Ascending aorta (tissue), 2 donors: ENCODE data around the gene STARD13. TPM values are rescaled to one million over a fixed set of nuclear protein-coding genes. Genes with fewer than 3 reads are reported as not detected.

Source experiments
- DNase-seq, 2 donors: peaks; one replicate each; pipeline ENCODE4 v3.0.0-alpha.2; 2019; ENCODE audit warnings: low spot score in 2 of 2
- H3K27ac ChIP-seq, 2 donors: fragments of 200-600 bp; sonication (generic); one replicate each; pipeline ENCODE4 v1.5.1; 2016 to 2017; ENCODE audit warnings: mild to moderate bottlenecking in 1 of 2
- H3K27me3 ChIP-seq: fragments of 200-600 bp; sonication (generic); one replicate; pipeline ENCODE4 v1.5.1; 2017
- H3K36me3 ChIP-seq, 2 donors: fragments of 200-600 bp; sonication (generic); one replicate each; pipeline ENCODE4 v1.5.1; 2016
- H3K4me1 ChIP-seq, 2 donors: fragments of 200-600 bp; sonication (generic); one replicate each; pipeline ENCODE4 v1.5.1; 2016 to 2017; ENCODE audit warnings: mild to moderate bottlenecking in 1 of 2
- H3K4me3 ChIP-seq, 2 donors: fragments of 200-600 bp; sonication (generic); one replicate each; pipeline ENCODE4 v1.5.1; 2016 to 2017; ENCODE audit warnings: mild to moderate bottlenecking in 1 of 2
- H3K9me3 ChIP-seq, 2 donors: fragments of 200-600 bp; sonication (generic); one replicate each; pipeline ENCODE4 v1.5.1; 2016
- intact Hi-C: fragments of 100-400 bp; cut with DNase I; formaldehyde crosslinking; loops from one replicate; pipeline ENCODE4 v1.15.1; 2023
- total RNA-seq: library from RNA; depleted of rRNA; stranded (reverse); fragments of >200 nt; gene quantifications from one replicate; pipeline ENCODE4 v1.1.0, GENCODE V29; 2016
- TF ChIP-seq, protein P1 (sequence below), 3 experiments: fragments of 200-600 bp in 2 of 3; fragments of 450-650 bp in 1 of 3; sonication (generic) in 2 of 3; IDR thresholded peaks; one replicate each; pipeline ENCODE4 v1.5.1; 2016 to 2019; ENCODE audit warnings: antibody characterized with exemption in 3 of 3, mild to moderate bottlenecking in 1 of 3, moderate library complexity in 1 of 3

Gene STARD13
- total RNA-seq, 1 donor from 2014 or later: 34.6 TPM

DNA sequence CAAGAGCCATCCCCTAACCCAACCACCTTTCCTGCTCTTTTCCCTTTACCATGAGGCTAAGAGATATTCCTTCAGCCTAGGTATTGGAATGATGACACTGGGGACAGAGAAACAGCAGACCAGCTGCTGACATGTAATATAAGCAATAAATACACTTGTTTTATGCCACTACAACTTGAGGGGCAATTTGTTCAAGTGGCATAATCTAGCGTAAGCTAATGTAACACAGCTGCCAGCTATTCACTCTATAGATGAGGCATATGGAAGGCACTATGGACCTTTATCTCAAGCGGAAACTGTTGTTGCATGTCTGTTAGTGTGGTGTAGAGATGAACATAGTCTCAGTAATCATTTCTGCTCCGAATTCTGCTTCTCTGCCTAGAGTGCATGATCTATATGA is 111.1 kb downstream of the STARD13 start:
- Histone ChIP-seq H3K9me3 (no peaks in the 10 kb centered on the region), H3K27me3 (no peaks in the 10 kb centered on the region), H3K4me3 (no peak overlapping the region), H3K27ac (no peak overlapping the region), H3K4me1 (peaks cover 0 to 16% of the 10 kb centered on the region in 2 donors), H3K36me3 (no peaks in the 10 kb centered on the region)
- intact Hi-C loops: no loop called here
- TF ChIP-seq, protein P1, sequence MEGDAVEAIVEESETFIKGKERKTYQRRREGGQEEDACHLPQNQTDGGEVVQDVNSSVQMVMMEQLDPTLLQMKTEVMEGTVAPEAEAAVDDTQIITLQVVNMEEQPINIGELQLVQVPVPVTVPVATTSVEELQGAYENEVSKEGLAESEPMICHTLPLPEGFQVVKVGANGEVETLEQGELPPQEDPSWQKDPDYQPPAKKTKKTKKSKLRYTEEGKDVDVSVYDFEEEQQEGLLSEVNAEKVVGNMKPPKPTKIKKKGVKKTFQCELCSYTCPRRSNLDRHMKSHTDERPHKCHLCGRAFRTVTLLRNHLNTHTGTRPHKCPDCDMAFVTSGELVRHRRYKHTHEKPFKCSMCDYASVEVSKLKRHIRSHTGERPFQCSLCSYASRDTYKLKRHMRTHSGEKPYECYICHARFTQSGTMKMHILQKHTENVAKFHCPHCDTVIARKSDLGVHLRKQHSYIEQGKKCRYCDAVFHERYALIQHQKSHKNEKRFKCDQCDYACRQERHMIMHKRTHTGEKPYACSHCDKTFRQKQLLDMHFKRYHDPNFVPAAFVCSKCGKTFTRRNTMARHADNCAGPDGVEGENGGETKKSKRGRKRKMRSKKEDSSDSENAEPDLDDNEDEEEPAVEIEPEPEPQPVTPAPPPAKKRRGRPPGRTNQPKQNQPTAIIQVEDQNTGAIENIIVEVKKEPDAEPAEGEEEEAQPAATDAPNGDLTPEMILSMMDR (IDR thresholded peaks at IDR 0.05): no peak
- no peak for DNase-seq

DNA sequence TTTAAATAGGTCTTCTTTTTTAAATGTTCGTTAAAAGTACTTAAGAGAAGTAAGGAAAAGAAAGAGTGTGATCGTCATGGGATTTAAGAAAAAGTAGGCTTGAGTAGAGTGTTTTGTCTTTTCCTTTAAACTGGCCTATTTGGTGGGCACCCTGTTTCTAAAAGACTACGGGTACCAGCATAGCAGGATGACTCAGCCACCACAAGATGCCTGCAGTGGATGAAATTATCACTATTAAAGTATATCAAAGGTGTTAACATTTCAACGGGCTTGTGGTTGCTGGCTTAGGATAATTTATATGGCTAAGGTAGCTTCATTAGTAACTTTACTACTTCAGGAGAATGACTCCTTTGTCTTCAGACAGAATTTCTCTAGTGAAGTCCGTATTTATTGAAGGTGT is 112.6 kb downstream of the STARD13 start:
- TF ChIP-seq, protein P1 (IDR thresholded peaks at IDR 0.05): no peak
- H3K27ac ChIP-seq: no peak overlapping the region
- no peak overlapping the region for H3K4me3 ChIP-seq
- H3K9me3 ChIP-seq: no peaks in the 10 kb centered on the region
- no peaks in the 10 kb centered on the region for H3K36me3 ChIP-seq
- no peaks in the 10 kb centered on the region for H3K27me3 ChIP-seq
- no peak for DNase-seq
- intact Hi-C loops: no loop called here
- peaks cover 0 to 15% of the 10 kb centered on the region in 2 donors for H3K4me1 ChIP-seq

DNA sequence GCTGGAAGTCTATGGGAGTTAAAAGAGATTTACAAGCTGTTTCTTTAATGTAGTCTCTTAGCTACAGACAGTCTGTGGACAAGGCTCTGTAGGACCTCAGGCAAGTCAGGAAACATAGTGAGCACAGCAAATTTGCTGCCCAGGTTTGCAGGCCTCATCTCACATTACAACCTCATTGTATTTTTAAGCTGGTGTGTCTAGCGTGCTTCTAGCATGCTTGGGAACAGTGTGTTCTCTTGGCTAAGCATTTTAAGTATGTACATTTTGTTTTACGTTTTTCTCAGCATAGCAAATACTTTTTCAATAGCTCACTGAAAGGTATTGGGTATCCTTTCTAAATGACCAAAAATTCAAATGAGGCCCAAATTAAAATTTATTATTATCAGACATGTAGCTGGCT is 113.2 kb downstream of the STARD13 start:
- H3K36me3 ChIP-seq: no peaks in the 10 kb centered on the region
- H3K27ac ChIP-seq: no peak overlapping the region
- intact Hi-C loops: no loop called here
- no peak overlapping the region for H3K4me3 ChIP-seq
- H3K9me3 ChIP-seq: no peaks in the 10 kb centered on the region
- peaks cover 0 to 17% of the 10 kb centered on the region in 2 donors for H3K4me1 ChIP-seq
- TF ChIP-seq, protein P1 (IDR thresholded peaks at IDR 0.05): no peak
- H3K27me3 ChIP-seq: no peaks in the 10 kb centered on the region
- DNase-seq: no peak

DNA sequence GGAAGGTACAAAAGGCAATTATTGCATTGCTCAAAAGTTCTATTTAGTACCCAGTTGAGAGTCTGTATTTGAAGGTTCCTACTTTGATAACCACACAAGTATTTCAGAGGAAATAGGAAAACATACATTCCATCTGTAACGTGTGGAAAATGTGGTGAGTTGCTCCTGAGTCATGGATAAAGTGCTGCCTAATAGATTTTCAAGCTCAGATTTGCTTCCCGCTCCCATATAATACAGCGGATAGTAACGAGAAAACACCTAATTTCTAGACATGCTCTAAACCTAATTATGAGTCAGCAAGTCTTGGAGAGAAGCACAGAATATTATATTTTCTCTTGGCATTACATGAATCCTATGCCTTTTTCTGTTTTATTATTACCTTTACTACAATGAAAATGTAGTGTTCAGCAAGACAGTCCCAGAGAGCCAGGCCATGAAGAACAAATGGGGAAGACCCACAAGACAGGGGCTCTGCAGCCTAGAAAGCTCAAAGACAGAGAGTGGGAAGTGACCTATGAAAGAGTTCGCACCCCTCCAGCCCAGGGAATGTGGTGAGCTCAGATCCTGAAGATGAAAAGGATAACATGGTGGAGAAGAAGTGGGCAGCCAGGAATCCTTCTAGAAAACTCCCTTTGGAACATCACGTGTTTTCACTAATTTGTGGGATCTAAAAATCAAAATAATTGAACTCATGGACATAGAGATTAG is 116.1 kb downstream of the STARD13 start:
- no peaks in the 10 kb centered on the region for H3K9me3 ChIP-seq
- H3K27ac ChIP-seq: peak overlapping the region; percentile 0 to 55
- TF ChIP-seq, protein P1 (IDR thresholded peaks at IDR 0.05): no peak
- no peak overlapping the region for H3K4me3 ChIP-seq
- H3K4me1 ChIP-seq: peaks cover 0 to 13% of the 10 kb centered on the region in 2 donors
- H3K27me3 ChIP-seq: no peaks in the 10 kb centered on the region
- DNase-seq: no peak
- H3K36me3 ChIP-seq: peaks cover 0 to 19% of the 10 kb centered on the region in 2 donors
- intact Hi-C loops: no loop called here

DNA sequence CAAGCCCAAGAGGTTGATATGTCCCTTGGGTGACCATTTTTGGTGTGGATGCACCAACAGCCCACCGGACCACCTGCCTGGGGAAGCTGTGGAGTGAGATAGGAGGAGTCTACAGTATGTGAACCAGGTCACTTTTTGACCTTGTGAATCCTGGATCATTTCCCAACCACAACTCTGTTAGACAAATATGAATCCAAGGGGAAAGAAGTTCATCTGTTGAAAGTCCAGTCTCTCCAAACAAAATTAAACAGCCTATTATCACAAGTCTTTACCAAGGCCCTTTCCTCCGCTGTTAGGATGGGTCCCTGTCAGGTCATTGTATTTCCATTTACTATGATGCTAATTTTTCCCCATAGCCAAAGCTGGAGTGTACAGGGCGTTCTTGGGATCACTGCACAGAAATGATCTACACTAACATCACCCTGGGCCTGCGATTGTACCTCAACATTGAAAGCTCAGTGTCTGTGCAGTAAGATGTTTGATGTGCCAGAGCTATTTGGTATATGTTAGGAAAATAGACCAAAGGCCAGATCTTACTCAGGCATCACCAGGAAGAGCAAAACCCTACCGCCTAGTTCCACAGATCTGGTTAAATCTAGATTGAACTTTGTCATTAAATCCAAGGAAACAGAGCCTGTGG is 117.1 kb downstream of the STARD13 start:
- DNase-seq: no peak
- peaks cover 0 to 21% of the 10 kb centered on the region in 2 donors for H3K36me3 ChIP-seq
- TF ChIP-seq, protein P1 (IDR thresholded peaks at IDR 0.05): no peak
- H3K4me1 ChIP-seq: peaks cover 0 to 12% of the 10 kb centered on the region in 2 donors
- no peak overlapping the region for H3K4me3 ChIP-seq
- H3K27ac ChIP-seq: peak overlapping the region; percentile 0 to 55
- H3K27me3 ChIP-seq: no peaks in the 10 kb centered on the region
- intact Hi-C loops: no loop called here
- H3K9me3 ChIP-seq: no peaks in the 10 kb centered on the region
